Caco-2 (cell line): ENCODE results near the gene NDUFA5. TPM values are rescaled to one million over a fixed set of nuclear protein-coding genes. Genes with fewer than 3 reads are reported as not detected.

Experiments
- BruUV-seq: library from RNA; stranded (reverse); fragments of 400-500 nt; replicated peaks from 2 replicates; lab custom pipeline; 2021; lab: Mats Ljungman, UMichigan
- CTCF ChIA-PET: fragments of 300-600 bp; sonication (Branson Sonifier 250); formaldehyde crosslinking; loops from one replicate; lab custom pipeline; 2022; ENCODE audit warnings: antibody characterized with exemption; lab: Charles Lee
- POLR2A ChIA-PET: fragments of 300-600 bp; sonication (Branson Sonifier 250); formaldehyde crosslinking; loops from one replicate; lab custom pipeline; 2022; ENCODE audit warnings: antibody characterized with exemption; lab: Charles Lee
- DNase-seq, 2 experiments: peaks; one replicate each; pipeline versions ENCODE4 v3.0.0 to v3.0.0-alpha.2; 2020 to 2022
- H3K27me3 ChIP-seq: replicated peaks from 2 replicates; pipeline ENCODE4 v1.6.0; 2011; ENCODE audit warnings: low read length; ENCODE audit not compliant: control insufficient read depth, insufficient read depth
- H3K36me3 ChIP-seq: 2 replicates; pipeline ENCODE4 v1.5.1; 2011; ENCODE audit warnings: low read length; ENCODE audit not compliant: control insufficient read depth, insufficient read depth
- H3K4me1 ChIP-seq: fragments of 250-450 bp; sonication (Bioruptor Pico); 2 replicates; pipeline ENCODE4 v1.5.1; 2020; ENCODE audit warnings: mild to moderate bottlenecking
- H3K4me3 ChIP-seq: 2 replicates; pipeline ENCODE4 v1.5.1; 2011; ENCODE audit warnings: low read depth, mild to moderate bottlenecking, control low read depth, low read length
- H3K9me3 ChIP-seq: fragments of 250-450 bp; sonication (Bioruptor Pico); 2 replicates; pipeline ENCODE4 v1.5.1; 2020; ENCODE audit warnings: mild to moderate bottlenecking, moderate library complexity
- H3K27ac Mint-ChIP-seq: one replicate; pipeline ENCODE4 v1.8.0; 2022; ENCODE audit warnings: mixed read lengths; ENCODE audit not compliant: unreplicated experiment
- H3K27me3 Mint-ChIP-seq: one replicate; pipeline ENCODE4 v1.8.0; 2022; ENCODE audit warnings: mixed read lengths; ENCODE audit not compliant: insufficient read depth, unreplicated experiment
- H3K36me3 Mint-ChIP-seq: one replicate; pipeline ENCODE4 v1.8.0; 2022; ENCODE audit warnings: mild to moderate bottlenecking, mixed read lengths; ENCODE audit not compliant: insufficient read depth, unreplicated experiment
- H3K4me1 Mint-ChIP-seq: one replicate; pipeline ENCODE4 v1.8.0; 2022; ENCODE audit warnings: low read depth, mixed read lengths; ENCODE audit not compliant: unreplicated experiment
- H3K4me3 Mint-ChIP-seq: one replicate; pipeline ENCODE4 v1.8.0; 2022; ENCODE audit warnings: mild to moderate bottlenecking, moderate library complexity, mixed read lengths; ENCODE audit not compliant: unreplicated experiment
- H3K9me3 Mint-ChIP-seq: one replicate; pipeline ENCODE4 v1.8.0; 2022; ENCODE audit warnings: mixed read lengths; ENCODE audit not compliant: unreplicated experiment
- intact Hi-C: fragments of 100-400 bp; cut with micrococcal nuclease; formaldehyde crosslinking; loops from one replicate; pipeline ENCODE4 v1.10.0; 2022; ENCODE audit not compliant: unreplicated experiment
- total RNA-seq: library from RNA; stranded (reverse); gene quantifications from 2 replicates; pipeline ENCODE4 v1.2.3, GENCODE V29; 2022
- TF ChIP-seq, protein P1 (sequence below), 2 experiments: fragments of 200-600 bp in 1 of 2; IDR thresholded peaks; 1 replicate in 1 of 2; 2 replicates in 1 of 2; pipeline versions ENCODE4 v1.5.1 to v1.8.0; 2011 to 2022; ENCODE audit warnings: antibody characterized with exemption in 1 of 2, control low read depth in 1 of 2, inconsistent platforms in 1 of 2, low read depth in 1 of 2, low read length in 1 of 2, mild to moderate bottlenecking in 1 of 2, moderate library complexity in 1 of 2; ENCODE audit not compliant: insufficient read depth in 1 of 2, severe bottlenecking in 1 of 2, unreplicated experiment in 1 of 2

The NDUFA5 gene
- total RNA-seq, 1 experiment from 2014 or later, result 87.9 TPM

DNA sequence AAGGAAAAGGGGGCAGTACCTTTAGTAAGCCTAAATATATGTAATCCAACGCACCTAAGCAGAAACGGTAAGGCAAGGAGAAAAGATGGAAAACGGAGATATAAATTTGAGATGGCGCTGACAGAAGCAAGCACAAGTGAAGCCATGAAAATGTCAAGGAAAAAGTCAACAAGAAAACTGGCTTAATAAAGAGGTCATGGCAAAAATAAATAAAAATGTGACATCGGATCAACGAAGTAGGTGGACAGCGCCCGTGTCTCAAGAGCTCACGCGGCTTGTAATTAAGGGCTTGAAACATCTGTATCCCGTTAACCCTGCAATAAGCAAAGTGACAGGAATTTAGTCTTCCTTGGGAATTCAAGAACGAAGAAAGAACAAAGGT is 611 bp downstream of the NDUFA5 start:
- ChIA-PET CTCF (interaction anchor here (0.8 to 1.6 kb wide), 3 partner anchors 22 to 64 kb away, joined by 3 to 16 read pairs (median 3); partner anchors contain the start of gene IQUB), POLR2A (interaction anchor here (1.3 kb wide), 2 partner anchors 64 to 192 kb away, joined by 5 to 8 read pairs; partner anchors contain the start of gene WASL)
- Histone ChIP-seq H3K4me3 (peak overlapping the region; percentile 58), H3K4me1 (peaks cover 5% of the 10 kb centered on the region; the same call in 1 of the 2 replicates), H3K9me3 (no peaks in the 10 kb centered on the region), H3K27me3 (no peaks in the 10 kb centered on the region), H3K36me3 (peaks cover 1% of the 10 kb centered on the region)
- intact Hi-C loops, result loop anchor here (1.0 kb wide), 3 partner anchors 14 to 192 kb away; partner anchors contain the start of genes IQUB and WASL
- Mint-ChIP-seq H3K4me1 (no peaks in the 10 kb centered on the region), H3K36me3 (peaks cover 8% of the 10 kb centered on the region), H3K27ac (no peak overlapping the region), H3K27me3 (peaks cover 3% of the 10 kb centered on the region), H3K9me3 (no peaks in the 10 kb centered on the region), H3K4me3 (no peak overlapping the region)
- TSS peak; percentile 47 for BruUV-seq
- DNase-seq, result no peak
- TF ChIP-seq, protein P1, sequence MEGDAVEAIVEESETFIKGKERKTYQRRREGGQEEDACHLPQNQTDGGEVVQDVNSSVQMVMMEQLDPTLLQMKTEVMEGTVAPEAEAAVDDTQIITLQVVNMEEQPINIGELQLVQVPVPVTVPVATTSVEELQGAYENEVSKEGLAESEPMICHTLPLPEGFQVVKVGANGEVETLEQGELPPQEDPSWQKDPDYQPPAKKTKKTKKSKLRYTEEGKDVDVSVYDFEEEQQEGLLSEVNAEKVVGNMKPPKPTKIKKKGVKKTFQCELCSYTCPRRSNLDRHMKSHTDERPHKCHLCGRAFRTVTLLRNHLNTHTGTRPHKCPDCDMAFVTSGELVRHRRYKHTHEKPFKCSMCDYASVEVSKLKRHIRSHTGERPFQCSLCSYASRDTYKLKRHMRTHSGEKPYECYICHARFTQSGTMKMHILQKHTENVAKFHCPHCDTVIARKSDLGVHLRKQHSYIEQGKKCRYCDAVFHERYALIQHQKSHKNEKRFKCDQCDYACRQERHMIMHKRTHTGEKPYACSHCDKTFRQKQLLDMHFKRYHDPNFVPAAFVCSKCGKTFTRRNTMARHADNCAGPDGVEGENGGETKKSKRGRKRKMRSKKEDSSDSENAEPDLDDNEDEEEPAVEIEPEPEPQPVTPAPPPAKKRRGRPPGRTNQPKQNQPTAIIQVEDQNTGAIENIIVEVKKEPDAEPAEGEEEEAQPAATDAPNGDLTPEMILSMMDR (IDR thresholded peaks at IDR 0.05; ENCODE audit: insufficient read depth in 1 of 2, low read depth in 1 of 2, low read length in 1 of 2, severe bottlenecking in 1 of 2, unreplicated experiment in 1 of 2), result no peak

DNA sequence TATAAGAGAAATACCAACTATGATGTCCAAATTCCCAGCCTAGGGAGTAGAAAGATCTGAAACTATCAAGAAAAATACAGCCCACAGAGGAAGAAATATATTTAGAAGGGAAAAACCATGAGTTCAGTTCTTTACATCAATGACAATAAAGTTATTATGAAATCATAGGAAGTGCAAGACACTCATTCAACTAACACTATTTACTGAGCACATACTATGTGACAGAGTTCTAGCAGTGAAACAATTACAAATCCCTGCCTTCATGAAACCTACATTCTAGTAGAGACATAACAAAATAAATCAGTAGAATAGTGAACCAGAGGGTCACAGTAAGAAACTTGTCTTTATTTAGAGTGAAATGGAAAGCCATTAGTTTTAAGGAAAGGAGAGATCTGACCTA is 2.1 kb downstream of the NDUFA5 start:
- Mint-ChIP-seq H3K9me3 (no peaks in the 10 kb centered on the region), H3K4me3 (no peak overlapping the region), H3K27ac (no peak overlapping the region), H3K36me3 (peaks cover 8% of the 10 kb centered on the region), H3K4me1 (no peaks in the 10 kb centered on the region), H3K27me3 (no peaks in the 10 kb centered on the region)
- ChIA-PET POLR2A (no interaction called here), CTCF (no interaction called here)
- intact Hi-C loops, result no loop called here
- DNase-seq, result no peak
- no peaks in the 10 kb centered on the region for H3K9me3 ChIP-seq
- no peak overlapping the region for H3K4me3 ChIP-seq
- peaks cover 5% of the 10 kb centered on the region; the same call in 1 of the 2 replicates for H3K4me1 ChIP-seq
- H3K36me3 ChIP-seq, result peaks cover 1% of the 10 kb centered on the region
- no TSS peak for BruUV-seq
- TF ChIP-seq, protein P1 (IDR thresholded peaks at IDR 0.05; ENCODE audit: insufficient read depth in 1 of 2, low read depth in 1 of 2, low read length in 1 of 2, severe bottlenecking in 1 of 2, unreplicated experiment in 1 of 2), result no peak
- no peaks in the 10 kb centered on the region for H3K27me3 ChIP-seq

DNA sequence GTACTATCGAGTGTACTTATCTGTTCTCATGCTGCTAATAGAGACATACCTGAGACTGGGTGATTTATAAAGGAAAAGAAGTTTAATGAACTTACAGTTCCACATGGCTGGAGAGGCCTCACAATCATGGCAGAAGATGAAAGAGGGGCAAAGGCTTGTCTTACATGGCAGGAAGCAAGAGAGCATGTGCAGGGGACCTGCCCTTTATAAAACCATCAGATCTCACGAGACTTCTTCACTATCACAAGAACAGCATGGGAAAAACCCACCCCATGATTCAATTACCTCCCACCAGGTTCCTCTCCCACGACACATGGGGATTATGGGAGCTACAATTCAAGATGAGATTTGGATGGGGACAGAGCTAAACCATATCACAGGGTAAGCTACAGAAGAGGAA is 4.5 kb downstream of the NDUFA5 start:
- Mint-ChIP-seq H3K9me3 (no peaks in the 10 kb centered on the region), H3K27me3 (no peaks in the 10 kb centered on the region), H3K4me3 (no peak overlapping the region), H3K27ac (no peak overlapping the region), H3K4me1 (no peaks in the 10 kb centered on the region), H3K36me3 (peaks cover 12% of the 10 kb centered on the region)
- H3K4me1 ChIP-seq, result no peaks in the 10 kb centered on the region
- H3K4me3 ChIP-seq, result no peak overlapping the region
- no TSS peak for BruUV-seq
- peaks cover 1% of the 10 kb centered on the region for H3K36me3 ChIP-seq
- ChIA-PET CTCF (no interaction called here), POLR2A (no interaction called here)
- no peaks in the 10 kb centered on the region for H3K9me3 ChIP-seq
- no peak for DNase-seq
- H3K27me3 ChIP-seq, result no peaks in the 10 kb centered on the region
- intact Hi-C loops, result no loop called here
- TF ChIP-seq, protein P1 (IDR thresholded peaks at IDR 0.05; ENCODE audit: insufficient read depth in 1 of 2, low read depth in 1 of 2, low read length in 1 of 2, severe bottlenecking in 1 of 2, unreplicated experiment in 1 of 2), result no peak
